Measurements from ENCODE around the gene SSBP1.

Gene SSBP1

DNA sequence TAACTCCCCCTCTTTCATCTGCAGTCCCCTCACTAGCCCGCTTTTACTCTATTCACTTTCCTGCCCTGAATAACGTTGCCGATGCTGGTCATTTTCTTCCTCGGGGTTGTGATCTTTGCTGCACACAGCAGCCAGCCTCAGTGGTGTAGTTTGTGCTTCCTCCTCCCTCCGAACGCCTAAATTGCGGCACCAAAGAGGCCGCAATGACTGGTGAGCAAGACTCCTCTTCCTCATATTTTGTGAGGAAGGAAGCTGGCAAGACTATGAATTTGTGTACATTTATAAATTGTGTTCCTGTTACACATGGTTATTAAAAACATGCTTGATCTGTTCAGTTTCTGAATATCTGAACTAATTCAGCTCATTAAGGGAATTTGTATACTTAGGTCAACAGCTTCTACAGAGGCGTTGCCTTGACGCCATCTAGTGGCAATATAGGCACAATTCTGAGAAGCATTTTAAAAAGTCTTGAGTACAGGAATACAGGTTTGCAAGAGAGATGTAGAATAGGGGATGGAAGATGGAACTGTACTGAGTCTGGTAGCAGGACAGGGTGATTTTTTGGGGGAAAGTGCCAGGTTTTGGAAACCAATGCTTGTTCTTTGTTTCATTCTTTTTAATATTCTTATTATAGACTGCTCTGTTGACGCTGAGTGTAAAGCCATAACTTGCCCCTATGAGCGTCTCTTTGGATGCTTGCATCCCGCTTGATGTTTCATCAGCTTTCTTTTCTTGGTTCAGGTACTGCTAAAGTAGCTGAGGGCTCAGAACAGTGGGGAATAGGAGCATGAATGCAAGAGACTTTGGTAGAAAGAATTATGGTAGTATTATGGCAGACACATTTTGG, 47.8 kb downstream of the SSBP1 start:
- DNase-seq: no peak

DNA sequence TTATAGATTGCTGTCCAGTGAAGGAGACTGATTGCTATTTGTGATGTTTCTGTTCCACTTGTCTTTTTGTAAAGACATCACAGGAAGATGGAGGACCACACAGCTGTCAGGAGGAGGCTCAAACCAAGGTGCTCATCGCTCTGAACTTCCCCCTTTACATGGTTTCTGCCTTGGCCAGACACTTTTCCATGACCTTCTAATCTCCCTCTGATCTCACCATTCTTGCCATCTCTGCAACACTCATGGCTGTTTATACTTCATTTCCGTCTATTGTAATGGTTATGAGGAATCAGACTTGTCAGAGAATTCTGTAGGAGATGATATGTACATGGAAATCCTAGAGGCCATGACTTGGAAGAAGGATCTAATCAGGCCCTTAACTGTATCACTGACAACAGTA, 50.1 kb downstream of the SSBP1 start:
- no peak for DNase-seq

DNA sequence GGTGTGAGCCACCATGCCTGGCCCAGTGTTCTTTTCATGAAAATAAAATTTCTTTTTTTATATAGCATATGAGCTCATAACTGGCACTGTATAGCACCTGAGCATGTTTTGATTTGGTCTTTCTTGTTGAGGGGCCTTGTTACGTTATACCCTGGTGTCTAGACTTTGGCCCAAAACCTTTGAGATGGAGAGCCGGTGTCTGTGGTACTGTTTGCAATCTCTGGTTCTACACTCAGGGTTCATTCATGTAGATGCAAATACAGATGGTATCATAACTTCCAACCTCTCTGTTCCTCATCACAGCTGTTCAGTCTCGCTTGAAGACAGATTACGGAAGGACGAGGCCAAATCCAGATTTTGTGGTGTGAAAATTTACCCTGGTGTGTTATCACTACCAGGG, 51.8 kb downstream of the SSBP1 start, which contains the start of gene TAS2R5:
Gene TAS2R5 (plus strand): TSS at position 301 of the 400 bp plus-strand sequence. CDS start 145 bp downstream, outside the sequence.
- no peak for DNase-seq

DNA sequence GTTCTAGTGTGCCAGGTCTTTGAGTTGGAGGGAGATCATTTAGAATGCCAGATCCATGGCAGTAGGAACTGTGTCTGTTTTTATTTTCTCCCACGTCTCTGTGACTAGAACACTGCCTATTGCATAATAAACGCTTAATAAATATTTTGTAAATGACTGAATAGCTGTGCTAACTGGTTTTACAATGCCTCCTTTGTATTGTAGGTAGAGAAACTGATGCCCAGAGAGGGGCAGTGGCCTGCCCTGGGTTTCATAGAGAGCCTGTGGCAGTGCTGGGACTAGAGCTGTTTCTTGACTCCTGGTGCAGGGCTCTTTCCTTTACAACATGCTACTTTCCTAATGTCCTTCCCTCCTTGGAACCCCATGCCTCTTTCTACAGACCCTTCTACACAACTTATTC, 54.4 kb downstream of the SSBP1 start:
- no peak for DNase-seq
